Right lobe of liver (tissue), 4 donors: Measurements from ENCODE around the gene SELENOM.

Experiments used
- POLR2A ChIP-seq: fragments of 450-650 bp; IDR thresholded peaks from one replicate; pipeline ENCODE4 v1.6.1; 2017; ENCODE audit warnings: antibody characterized with exemption, mild to moderate bottlenecking
- TF ChIP-seq, protein P1 (sequence below), 4 donors: fragments of 200-600 bp in 3 of 4; fragments of 450-650 bp in 1 of 4; IDR thresholded peaks; one replicate each; pipeline versions ENCODE4 v1.5.1 to v1.8.0; 2016 to 2022; ENCODE audit warnings: antibody characterized with exemption in 4 of 4, mild to moderate bottlenecking in 2 of 4
- donor health status: DM: no; HTN: no; CAD: no.
- donor health status: DM: no; HTN: no; CAD: no.
- donor health status: DM: no; HTN: yes; CAD: no.

DNA sequence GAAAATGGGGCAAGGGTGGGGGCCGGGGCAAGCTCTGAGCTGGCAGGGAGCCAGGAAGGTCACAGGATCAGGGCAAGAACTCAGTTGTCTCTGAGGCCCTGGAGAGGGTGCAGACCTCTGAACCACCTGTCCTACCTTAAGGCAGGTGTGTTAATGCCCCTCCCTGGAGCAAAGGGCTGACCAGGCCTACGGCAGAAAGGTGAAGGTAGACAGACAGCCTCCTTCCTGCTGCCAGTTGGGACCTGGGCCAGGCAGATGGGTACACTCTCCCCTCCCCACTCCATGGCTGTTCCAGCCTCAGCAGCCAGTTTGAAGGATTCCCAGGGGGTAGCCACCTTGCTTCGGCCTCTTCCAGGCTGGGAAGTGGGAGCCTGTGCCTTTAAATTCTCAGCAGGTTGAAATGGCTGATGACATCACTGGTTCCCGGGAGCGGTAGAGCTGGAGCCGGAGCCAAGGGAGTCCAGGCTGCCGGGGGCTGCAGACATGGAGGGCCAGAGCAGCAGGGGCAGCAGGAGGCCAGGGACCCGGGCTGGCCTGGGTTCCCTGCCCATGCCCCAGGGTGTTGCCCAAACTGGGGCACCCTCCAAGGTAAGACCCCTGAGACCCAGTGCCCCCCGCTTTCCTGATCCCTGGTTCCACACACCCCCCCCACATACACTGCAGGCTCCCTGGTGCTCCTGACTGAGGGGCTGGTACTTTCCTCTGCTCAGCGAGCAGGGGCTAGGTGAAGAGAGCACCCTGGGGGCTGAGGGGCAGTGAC is 15.3 kb upstream of the SELENOM start, which contains the start of gene INPP5J:
- TF ChIP-seq, protein P1, sequence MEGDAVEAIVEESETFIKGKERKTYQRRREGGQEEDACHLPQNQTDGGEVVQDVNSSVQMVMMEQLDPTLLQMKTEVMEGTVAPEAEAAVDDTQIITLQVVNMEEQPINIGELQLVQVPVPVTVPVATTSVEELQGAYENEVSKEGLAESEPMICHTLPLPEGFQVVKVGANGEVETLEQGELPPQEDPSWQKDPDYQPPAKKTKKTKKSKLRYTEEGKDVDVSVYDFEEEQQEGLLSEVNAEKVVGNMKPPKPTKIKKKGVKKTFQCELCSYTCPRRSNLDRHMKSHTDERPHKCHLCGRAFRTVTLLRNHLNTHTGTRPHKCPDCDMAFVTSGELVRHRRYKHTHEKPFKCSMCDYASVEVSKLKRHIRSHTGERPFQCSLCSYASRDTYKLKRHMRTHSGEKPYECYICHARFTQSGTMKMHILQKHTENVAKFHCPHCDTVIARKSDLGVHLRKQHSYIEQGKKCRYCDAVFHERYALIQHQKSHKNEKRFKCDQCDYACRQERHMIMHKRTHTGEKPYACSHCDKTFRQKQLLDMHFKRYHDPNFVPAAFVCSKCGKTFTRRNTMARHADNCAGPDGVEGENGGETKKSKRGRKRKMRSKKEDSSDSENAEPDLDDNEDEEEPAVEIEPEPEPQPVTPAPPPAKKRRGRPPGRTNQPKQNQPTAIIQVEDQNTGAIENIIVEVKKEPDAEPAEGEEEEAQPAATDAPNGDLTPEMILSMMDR (IDR thresholded peaks at IDR 0.05) = no peak
- no peak for TF ChIP-seq POLR2A
